HepG2 (cell line): ENCODE results near the gene ZFP90. TPM values are rescaled to one million over a fixed set of nuclear protein-coding genes. Genes with fewer than 3 reads are reported as not detected.

Experiments
- AKAP8 ChIP-seq: sonication (generic); formaldehyde crosslinking; IDR thresholded peaks from 2 replicates; pipeline ENCODE4 v1.5.1; 2020; ENCODE audit warnings: mild to moderate bottlenecking, missing genetic modification reagents
- AKNA ChIP-seq: sonication (generic); formaldehyde crosslinking; IDR thresholded peaks from 2 replicates; pipeline ENCODE4 v1.4.0; 2020; ENCODE audit warnings: missing genetic modification reagents, borderline replicate concordance
- CCAR2 ChIP-seq: fragments of 200-400 bp; formaldehyde crosslinking; optimal IDR thresholded peaks from 2 replicates; pipeline ENCODE3; 2018; ENCODE audit warnings: low read depth, mild to moderate bottlenecking, low read length, moderate library complexity
- DMAP1 ChIP-seq: IDR thresholded peaks from 2 replicates; pipeline ENCODE4 v1.6.1; 2016
- E2F1 ChIP-seq: sonication (generic); formaldehyde crosslinking; IDR thresholded peaks from 2 replicates; pipeline ENCODE4 v1.5.0; 2020; ENCODE audit warnings: missing genetic modification reagents
- FOXO1 ChIP-seq: sonication (generic); formaldehyde crosslinking; IDR thresholded peaks from 2 replicates; pipeline ENCODE4 v1.4.0; 2020; ENCODE audit warnings: missing genetic modification reagents
- MAF1 ChIP-seq: sonication (generic); formaldehyde crosslinking; IDR thresholded peaks from 2 replicates; pipeline ENCODE4 v1.5.0; 2020; ENCODE audit warnings: missing genetic modification reagents, borderline replicate concordance
- MTA1 ChIP-seq: sonication (generic); formaldehyde crosslinking; IDR thresholded peaks from 2 replicates; pipeline ENCODE4 v1.4.0; 2020; ENCODE audit warnings: missing genetic modification reagents, mild to moderate bottlenecking, borderline replicate concordance
- NCOR1 ChIP-seq: fragments of 200-600 bp; sonication (generic); IDR thresholded peaks from 2 replicates; pipeline ENCODE4 v1.7.0; 2017; ENCODE audit warnings: antibody characterized with exemption, low read length, borderline replicate concordance
- PHF21A ChIP-seq: sonication (generic); formaldehyde crosslinking; IDR thresholded peaks from 2 replicates; pipeline ENCODE4 v1.5.0; 2020; ENCODE audit warnings: mild to moderate bottlenecking, missing genetic modification reagents
- RFXAP ChIP-seq: sonication (generic); formaldehyde crosslinking; IDR thresholded peaks from 2 replicates; pipeline ENCODE4 v1.4.0; 2020; ENCODE audit warnings: missing genetic modification reagents, borderline replicate concordance
- SAFB2 ChIP-seq: sonication (generic); formaldehyde crosslinking; IDR thresholded peaks from 2 replicates; pipeline ENCODE4 v1.5.1; 2020; ENCODE audit warnings: missing genetic modification reagents, low read depth, mild to moderate bottlenecking, borderline replicate concordance
- TEAD2 ChIP-seq: sonication (generic); formaldehyde crosslinking; IDR thresholded peaks from 2 replicates; pipeline ENCODE4 v1.9.0; 2021; ENCODE audit warnings: missing genetic modification reagents
- TMF1 ChIP-seq: sonication (generic); formaldehyde crosslinking; IDR thresholded peaks from 2 replicates; pipeline ENCODE4 v1.8.1; 2022; ENCODE audit warnings: low read depth, missing genetic modification reagents
- ZBTB39 ChIP-seq: sonication (generic); formaldehyde crosslinking; IDR thresholded peaks from 2 replicates; pipeline ENCODE4 v1.5.0; 2020; ENCODE audit warnings: missing genetic modification reagents
- ZC3H4 ChIP-seq: sonication (generic); formaldehyde crosslinking; IDR thresholded peaks from 2 replicates; pipeline ENCODE4 v1.4.0; 2020; ENCODE audit warnings: missing genetic modification reagents, borderline replicate concordance
- ZNF296 ChIP-seq: sonication (generic); formaldehyde crosslinking; conservative IDR thresholded peaks from 2 replicates; pipeline ENCODE4 v1.5.0; 2020; ENCODE audit warnings: mild to moderate bottlenecking, missing genetic modification reagents
- ZNF367 ChIP-seq: sonication (generic); formaldehyde crosslinking; IDR thresholded peaks from 2 replicates; pipeline ENCODE4 v1.4.0; 2020; ENCODE audit warnings: missing genetic modification reagents, borderline replicate concordance
- ZNF577 ChIP-seq: sonication (generic); formaldehyde crosslinking; IDR thresholded peaks from 2 replicates; pipeline ENCODE4 v1.4.0; 2020; ENCODE audit warnings: mild to moderate bottlenecking, low read depth, missing genetic modification reagents, borderline replicate concordance
- ZNF724P ChIP-seq: sonication (generic); formaldehyde crosslinking; IDR thresholded peaks from 2 replicates; pipeline ENCODE4 v1.8.0; 2022; ENCODE audit warnings: missing genetic modification reagents, borderline replicate concordance
- polyA plus RNA-seq, 8 experiments: library from polyadenylated mRNA; depleted of rRNA in 3 of 8; stranded (reverse) in 7 of 8; unstranded in 1 of 8; fragments of >200 nt; fragmentation: Illumina TruSeq in 4 of 8; extraction: Trizol in 4 of 8; gene quantifications; 2 replicates each; pipeline versions ENCODE4 v1.2.1 to v1.2.3, GENCODE V29; 2011 to 2016; ENCODE audit warnings: low read depth in 4 of 8, missing spikeins in 1 of 8, mixed read lengths in 1 of 8; ENCODE audit not compliant: insufficient read depth in 1 of 8
- total RNA-seq, 5 experiments: library from RNA; depleted of rRNA; stranded (reverse); fragments of >200 nt; fragmentation: Illumina TruSeq; extraction: Trizol; gene quantifications; 2 replicates each; pipeline ENCODE4 v1.2.3, GENCODE V29; 2016; ENCODE audit warnings: low read depth in 1 of 5

The ZFP90 gene
- total and polyA plus RNA-seq, 2 of the 13 experiments (the other 11 are each of a cell fraction or from before 2014, with no cell fraction given), result 17.6 to 18.9 TPM

GRCh38 chr16:68538880-68539701 is at the start of gene ZFP90 (continued):
- TF ChIP-seq ZNF724P, result no peak
- no peak for TF ChIP-seq NCOR1
- no peak for TF ChIP-seq PHF21A (CRISPR knock-in tag)
- peak; percentile 60 for TF ChIP-seq FOXO1 (CRISPR knock-in tag)
- no peak for TF ChIP-seq CCAR2
- 0 out of 2 replicates have a peak, but pooled peaks have one; percentile 40 for TF ChIP-seq TEAD2
- no peak for TF ChIP-seq ZNF577 (CRISPR knock-in tag)
- TF ChIP-seq AKNA (CRISPR knock-in tag), result no peak
- TF ChIP-seq E2F1 (CRISPR knock-in tag), result peak; percentile 96
- peak; percentile 70; the same call in 1 of the 2 replicates for TF ChIP-seq MAF1
- TF ChIP-seq ZNF367 (CRISPR knock-in tag), result 0 out of 2 replicates have a peak, but pooled peaks have one; percentile 70
- TF ChIP-seq MTA1 (CRISPR knock-in tag), result peak; percentile 27; the same call in 1 of the 2 replicates
- peak; percentile 79 for TF ChIP-seq DMAP1 (CRISPR knock-in tag)
- TF ChIP-seq RFXAP, result 0 out of 2 replicates have a peak, but pooled peaks have one; percentile 59
- TF ChIP-seq SAFB2 (CRISPR knock-in tag), result no peak
- TF ChIP-seq AKAP8 (CRISPR knock-in tag), result peak; percentile 47; the same call in 1 of the 2 replicates
- no peak for TF ChIP-seq ZBTB39
- TF ChIP-seq ZNF296 (CRISPR knock-in tag), result no peak
- TF ChIP-seq TMF1 (CRISPR knock-in tag), result peak; percentile 57; the same call in 1 of the 2 replicates
- TF ChIP-seq ZC3H4 (CRISPR knock-in tag), result peak; percentile 35; the same call in 1 of the 2 replicates
